SK-N-SH treated with all-trans-retinoic acid at 6 μM for 48 hours (cell line): Measurements from ENCODE around the gene TRIM6.

Experiments
- ATAC-seq: fragments of 200-7000 bp; cut with Tn5 transposase; 3 replicates; pipeline ENCODE4 v1.9.1; 2020; ENCODE audit warnings: mild to moderate bottlenecking, moderate library complexity
- ARNTL ChIP-seq: fragments of 450-650 bp; formaldehyde crosslinking; IDR thresholded peaks from 2 replicates; pipeline ENCODE4 v1.5.0; 2020; ENCODE audit warnings: low read depth, mild to moderate bottlenecking, moderate library complexity, borderline replicate concordance
- BACH2 ChIP-seq: fragments of 250-450 bp; sonication (Bioruptor Pico); IDR thresholded peaks from 2 replicates; pipeline ENCODE4 v1.9.0; 2021; ENCODE audit warnings: mild to moderate bottlenecking, borderline replicate concordance
- ESRRG ChIP-seq: fragments of 250-450 bp; sonication (Bioruptor Pico); IDR thresholded peaks from 2 replicates; pipeline ENCODE4 v1.6.1; 2021; ENCODE audit warnings: mild to moderate bottlenecking
- GLIS3 ChIP-seq: fragments of 250-450 bp; sonication (Bioruptor Pico); IDR thresholded peaks from 2 replicates; pipeline ENCODE4 v1.5.0; 2020; ENCODE audit warnings: mild to moderate bottlenecking, moderate library complexity
- ISL1 ChIP-seq: fragments of 250-450 bp; sonication (Bioruptor Pico); IDR thresholded peaks from 2 replicates; pipeline ENCODE4 v2.1.2; 2022; ENCODE audit warnings: mild to moderate bottlenecking, moderate library complexity
- OSR1 ChIP-seq: fragments of 250-450 bp; sonication (Bioruptor Pico); IDR thresholded peaks from 2 replicates; pipeline ENCODE4 v1.8.0; 2022; ENCODE audit warnings: moderate library complexity, mild to moderate bottlenecking, inconsistent platforms
- RARB ChIP-seq: fragments of 250-450 bp; sonication (Bioruptor Pico); IDR thresholded peaks from 2 replicates; pipeline ENCODE4 v1.8.0; 2021; ENCODE audit warnings: mild to moderate bottlenecking, moderate library complexity
- SNAI2 ChIP-seq: fragments of 250-450 bp; sonication (Bioruptor Pico); IDR thresholded peaks from 2 replicates; pipeline ENCODE4 v1.5.0; 2020; ENCODE audit warnings: mild to moderate bottlenecking, moderate library complexity
- TCF4 ChIP-seq: fragments of 250-450 bp; sonication (Bioruptor Pico); IDR thresholded peaks from 2 replicates; pipeline ENCODE4 v1.8.0; 2021; ENCODE audit warnings: mild to moderate bottlenecking, moderate library complexity, borderline replicate concordance
- ZC3H10 ChIP-seq: fragments of 250-450 bp; sonication (Bioruptor Pico); IDR thresholded peaks from 2 replicates; pipeline ENCODE4 v1.5.1; 2021; ENCODE audit warnings: mild to moderate bottlenecking, moderate library complexity
- ZFP3 ChIP-seq: fragments of 250-450 bp; sonication (Bioruptor Pico); IDR thresholded peaks from 2 replicates; pipeline ENCODE4 v1.5.0; 2020; ENCODE audit warnings: mild to moderate bottlenecking, moderate library complexity
- ZFP30 ChIP-seq: fragments of 450-650 bp; formaldehyde crosslinking; IDR thresholded peaks from 2 replicates; pipeline ENCODE4 v1.5.0; 2022; ENCODE audit warnings: mild to moderate bottlenecking, moderate library complexity
- ZNF565 ChIP-seq: fragments of 450-650 bp; formaldehyde crosslinking; conservative IDR thresholded peaks from 2 replicates; pipeline ENCODE4 v1.5.0; 2020; ENCODE audit warnings: low read depth, mild to moderate bottlenecking, moderate library complexity
- ZNF8 ChIP-seq: fragments of 450-650 bp; formaldehyde crosslinking; IDR thresholded peaks from 2 replicates; pipeline ENCODE4 v1.5.0; 2020; ENCODE audit warnings: mild to moderate bottlenecking, moderate library complexity
- TF ChIP-seq, protein P1 (sequence below): fragments of 250-450 bp; sonication (Bioruptor Pico); IDR thresholded peaks from 2 replicates; pipeline ENCODE4 v1.5.1; 2021; ENCODE audit warnings: mild to moderate bottlenecking, moderate library complexity
- TF ChIP-seq, protein P2 (sequence below): fragments of 250-450 bp; sonication (Bioruptor Pico); IDR thresholded peaks from 2 replicates; pipeline ENCODE4 v1.5.1; 2020; ENCODE audit warnings: low read depth, mild to moderate bottlenecking, moderate library complexity
- TF ChIP-seq, protein P3 (sequence below): fragments of 250-450 bp; sonication (Bioruptor Pico); IDR thresholded peaks from 2 replicates; pipeline ENCODE4 v1.5.0; 2020; ENCODE audit warnings: mild to moderate bottlenecking, moderate library complexity

The TRIM6 gene

DNA sequence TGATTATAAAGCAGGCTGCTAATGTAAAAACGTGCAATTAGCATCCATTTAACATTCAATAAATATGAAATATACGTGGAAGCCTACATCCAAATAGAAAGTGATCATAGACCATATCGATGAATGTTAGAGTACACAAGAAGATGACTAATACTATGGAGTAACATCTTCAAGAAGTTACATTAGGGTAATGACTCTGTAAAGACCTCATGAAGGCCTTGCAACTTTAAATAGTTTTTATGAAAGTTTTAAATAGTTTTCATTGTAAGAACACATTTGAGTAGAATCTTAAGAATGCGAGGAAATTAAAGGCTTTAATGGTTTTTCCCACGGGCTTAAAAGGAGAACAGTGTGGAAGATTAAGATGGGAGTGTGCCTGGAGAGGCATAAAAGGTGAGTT, 29.8 kb downstream of the TRIM6 start:
- TF ChIP-seq ZFP3 (CRISPR knock-in tag) (no peak), TCF4 (CRISPR knock-in tag) (no peak), ISL1 (CRISPR knock-in tag) (no peak), ESRRG (CRISPR knock-in tag) (no peak), BACH2 (CRISPR knock-in tag) (no peak), ZNF565 (no peak), ZC3H10 (CRISPR knock-in tag) (no peak), ARNTL (no peak), RARB (CRISPR knock-in tag) (no peak), GLIS3 (CRISPR knock-in tag) (no peak)
- TF ChIP-seq, protein P1, sequence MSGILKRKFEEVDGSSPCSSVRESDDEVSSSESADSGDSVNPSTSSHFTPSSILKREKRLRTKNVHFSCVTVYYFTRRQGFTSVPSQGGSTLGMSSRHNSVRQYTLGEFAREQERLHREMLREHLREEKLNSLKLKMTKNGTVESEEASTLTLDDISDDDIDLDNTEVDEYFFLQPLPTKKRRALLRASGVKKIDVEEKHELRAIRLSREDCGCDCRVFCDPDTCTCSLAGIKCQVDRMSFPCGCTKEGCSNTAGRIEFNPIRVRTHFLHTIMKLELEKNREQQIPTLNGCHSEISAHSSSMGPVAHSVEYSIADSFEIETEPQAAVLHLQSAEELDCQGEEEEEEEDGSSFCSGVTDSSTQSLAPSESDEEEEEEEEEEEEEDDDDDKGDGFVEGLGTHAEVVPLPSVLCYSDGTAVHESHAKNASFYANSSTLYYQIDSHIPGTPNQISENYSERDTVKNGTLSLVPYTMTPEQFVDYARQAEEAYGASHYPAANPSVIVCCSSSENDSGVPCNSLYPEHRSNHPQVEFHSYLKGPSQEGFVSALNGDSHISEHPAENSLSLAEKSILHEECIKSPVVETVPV (CRISPR knock-in tag) = no peak
- TF ChIP-seq, protein P2, sequence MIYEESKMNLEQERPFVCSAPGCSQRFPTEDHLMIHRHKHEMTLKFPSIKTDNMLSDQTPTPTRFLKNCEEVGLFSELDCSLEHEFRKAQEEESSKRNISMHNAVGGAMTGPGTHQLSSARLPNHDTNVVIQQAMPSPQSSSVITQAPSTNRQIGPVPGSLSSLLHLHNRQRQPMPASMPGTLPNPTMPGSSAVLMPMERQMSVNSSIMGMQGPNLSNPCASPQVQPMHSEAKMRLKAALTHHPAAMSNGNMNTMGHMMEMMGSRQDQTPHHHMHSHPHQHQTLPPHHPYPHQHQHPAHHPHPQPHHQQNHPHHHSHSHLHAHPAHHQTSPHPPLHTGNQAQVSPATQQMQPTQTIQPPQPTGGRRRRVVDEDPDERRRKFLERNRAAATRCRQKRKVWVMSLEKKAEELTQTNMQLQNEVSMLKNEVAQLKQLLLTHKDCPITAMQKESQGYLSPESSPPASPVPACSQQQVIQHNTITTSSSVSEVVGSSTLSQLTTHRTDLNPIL (CRISPR knock-in tag) = no peak
- TF ChIP-seq, protein P3, sequence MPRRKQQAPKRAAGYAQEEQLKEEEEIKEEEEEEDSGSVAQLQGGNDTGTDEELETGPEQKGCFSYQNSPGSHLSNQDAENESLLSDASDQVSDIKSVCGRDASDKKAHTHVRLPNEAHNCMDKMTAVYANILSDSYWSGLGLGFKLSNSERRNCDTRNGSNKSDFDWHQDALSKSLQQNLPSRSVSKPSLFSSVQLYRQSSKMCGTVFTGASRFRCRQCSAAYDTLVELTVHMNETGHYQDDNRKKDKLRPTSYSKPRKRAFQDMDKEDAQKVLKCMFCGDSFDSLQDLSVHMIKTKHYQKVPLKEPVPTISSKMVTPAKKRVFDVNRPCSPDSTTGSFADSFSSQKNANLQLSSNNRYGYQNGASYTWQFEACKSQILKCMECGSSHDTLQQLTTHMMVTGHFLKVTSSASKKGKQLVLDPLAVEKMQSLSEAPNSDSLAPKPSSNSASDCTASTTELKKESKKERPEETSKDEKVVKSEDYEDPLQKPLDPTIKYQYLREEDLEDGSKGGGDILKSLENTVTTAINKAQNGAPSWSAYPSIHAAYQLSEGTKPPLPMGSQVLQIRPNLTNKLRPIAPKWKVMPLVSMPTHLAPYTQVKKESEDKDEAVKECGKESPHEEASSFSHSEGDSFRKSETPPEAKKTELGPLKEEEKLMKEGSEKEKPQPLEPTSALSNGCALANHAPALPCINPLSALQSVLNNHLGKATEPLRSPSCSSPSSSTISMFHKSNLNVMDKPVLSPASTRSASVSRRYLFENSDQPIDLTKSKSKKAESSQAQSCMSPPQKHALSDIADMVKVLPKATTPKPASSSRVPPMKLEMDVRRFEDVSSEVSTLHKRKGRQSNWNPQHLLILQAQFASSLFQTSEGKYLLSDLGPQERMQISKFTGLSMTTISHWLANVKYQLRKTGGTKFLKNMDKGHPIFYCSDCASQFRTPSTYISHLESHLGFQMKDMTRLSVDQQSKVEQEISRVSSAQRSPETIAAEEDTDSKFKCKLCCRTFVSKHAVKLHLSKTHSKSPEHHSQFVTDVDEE (CRISPR knock-in tag) = no peak
- no peak for ATAC-seq

DNA sequence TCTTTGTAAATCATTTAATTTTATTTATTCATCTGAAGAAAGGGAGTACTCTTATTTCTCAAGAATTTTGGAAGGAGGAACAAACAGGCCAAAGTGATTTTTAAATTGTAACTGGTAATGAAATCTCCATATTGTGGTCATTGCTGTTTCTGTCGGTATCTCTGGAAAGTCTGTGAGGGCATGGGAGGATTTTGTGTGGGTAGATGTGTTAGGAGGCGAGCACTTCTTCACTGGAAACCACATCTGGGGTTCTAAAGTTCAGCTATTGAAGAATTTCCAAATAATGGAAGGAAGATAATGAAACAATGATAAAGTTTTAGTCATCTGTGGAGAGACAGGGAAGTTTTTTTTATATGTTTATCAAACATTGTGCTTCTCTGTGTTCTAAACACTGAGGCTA, 35.0 kb downstream of the TRIM6 start:
- ATAC-seq = no peak
- TF ChIP-seq ISL1 (CRISPR knock-in tag) (no peak), ZNF8 (no peak), ZNF565 (no peak), ZFP30 (CRISPR knock-in tag) (no peak), BACH2 (CRISPR knock-in tag) (no peak), RARB (CRISPR knock-in tag) (no peak)
- TF ChIP-seq, protein P1 (CRISPR knock-in tag) = no peak

DNA sequence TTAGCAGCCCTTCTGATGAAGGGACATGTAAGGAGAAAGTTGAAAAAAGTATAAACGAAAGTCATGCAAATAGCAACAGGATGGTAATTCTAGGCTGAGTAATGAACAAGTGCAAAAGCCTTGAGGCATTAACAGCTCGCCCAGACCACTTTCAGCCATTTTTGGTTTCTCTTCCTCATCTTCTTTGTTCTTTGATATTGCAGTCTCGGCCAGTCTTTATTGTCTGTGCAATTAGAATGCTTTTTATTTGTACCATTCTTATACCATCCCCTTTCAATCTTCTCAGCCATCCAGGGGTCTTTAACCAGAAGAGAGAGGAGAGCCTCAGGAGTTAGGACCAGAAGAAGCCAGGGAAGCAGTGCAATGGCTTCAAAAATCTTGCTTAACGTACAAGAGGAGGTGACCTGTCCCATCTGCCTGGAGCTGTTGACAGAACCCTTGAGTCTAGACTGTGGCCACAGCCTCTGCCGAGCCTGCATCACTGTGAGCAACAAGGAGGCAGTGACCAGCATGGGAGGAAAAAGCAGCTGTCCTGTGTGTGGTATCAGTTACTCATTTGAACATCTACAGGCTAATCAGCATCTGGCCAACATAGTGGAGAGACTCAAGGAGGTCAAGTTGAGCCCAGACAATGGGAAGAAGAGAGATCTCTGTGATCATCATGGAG, 35.7 kb downstream of the TRIM6 start:
- no peak for TF ChIP-seq OSR1
- ATAC-seq = no peak

DNA sequence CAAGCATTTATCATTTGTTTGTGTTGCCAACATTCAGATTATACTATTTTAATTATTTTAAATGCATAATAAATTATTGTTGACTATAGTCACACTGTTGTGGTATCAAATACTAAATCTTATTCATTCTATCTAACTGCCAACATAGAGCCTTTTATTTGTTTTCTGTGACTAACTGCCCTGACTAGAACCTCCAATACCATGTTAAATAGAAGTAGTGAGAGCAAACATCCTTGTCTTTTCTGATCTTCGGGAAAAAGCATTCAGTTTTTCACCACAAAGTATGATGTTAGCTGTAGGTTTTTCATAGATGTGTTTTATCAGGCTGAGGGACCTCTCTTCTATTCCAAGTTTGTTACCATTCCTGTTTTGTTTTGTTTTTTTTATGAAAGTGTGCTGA, 43.5 kb downstream of the TRIM6 start:
- TF ChIP-seq BACH2 (CRISPR knock-in tag) = no peak
- TF ChIP-seq SNAI2 (CRISPR knock-in tag) = no peak
- TF ChIP-seq, protein P1 (CRISPR knock-in tag) = no peak
- TF ChIP-seq GLIS3 (CRISPR knock-in tag) = no peak
- TF ChIP-seq ESRRG (CRISPR knock-in tag) = no peak
- TF ChIP-seq TCF4 (CRISPR knock-in tag) = no peak
- no peak for TF ChIP-seq ZNF8
- no peak for TF ChIP-seq RARB (CRISPR knock-in tag)
- no peak for TF ChIP-seq ZC3H10 (CRISPR knock-in tag)
- no peak for TF ChIP-seq ZFP30 (CRISPR knock-in tag)
- TF ChIP-seq ISL1 (CRISPR knock-in tag) = no peak
- TF ChIP-seq, all 23 proteins: peak for 0
- ATAC-seq = no peak
